Gastroesophageal sphincter (tissue), 3 donors: Measurements from ENCODE around the gene CARD16.

Source experiments
- EP300 ChIP-seq: sonication (generic); formaldehyde crosslinking; IDR thresholded peaks from one replicate; pipeline ENCODE4 v1.6.1; 2017; ENCODE audit warnings: antibody characterized with exemption, mild to moderate bottlenecking
- POLR2A ChIP-seq, 2 donors: fragments of 450-650 bp; IDR thresholded peaks; one replicate each; pipeline ENCODE4 v1.6.1; 2017; ENCODE audit warnings: antibody characterized with exemption in 2 of 2, mild to moderate bottlenecking in 2 of 2, moderate library complexity in 1 of 2
- POLR2AphosphoS5 ChIP-seq: sonication (generic); formaldehyde crosslinking; IDR thresholded peaks from one replicate; pipeline ENCODE4 v1.6.1; 2017; ENCODE audit warnings: antibody characterized with exemption
- TF ChIP-seq, protein P1 (sequence below), 4 experiments: fragments of 200-600 bp in 2 of 4; fragments of 450-650 bp in 2 of 4; sonication (generic) in 1 of 4; IDR thresholded peaks; one replicate each; pipeline ENCODE4 v1.5.1; 2017 to 2019; ENCODE audit warnings: antibody characterized with exemption in 4 of 4, mild to moderate bottlenecking in 2 of 4, moderate library complexity in 2 of 4

DNA sequence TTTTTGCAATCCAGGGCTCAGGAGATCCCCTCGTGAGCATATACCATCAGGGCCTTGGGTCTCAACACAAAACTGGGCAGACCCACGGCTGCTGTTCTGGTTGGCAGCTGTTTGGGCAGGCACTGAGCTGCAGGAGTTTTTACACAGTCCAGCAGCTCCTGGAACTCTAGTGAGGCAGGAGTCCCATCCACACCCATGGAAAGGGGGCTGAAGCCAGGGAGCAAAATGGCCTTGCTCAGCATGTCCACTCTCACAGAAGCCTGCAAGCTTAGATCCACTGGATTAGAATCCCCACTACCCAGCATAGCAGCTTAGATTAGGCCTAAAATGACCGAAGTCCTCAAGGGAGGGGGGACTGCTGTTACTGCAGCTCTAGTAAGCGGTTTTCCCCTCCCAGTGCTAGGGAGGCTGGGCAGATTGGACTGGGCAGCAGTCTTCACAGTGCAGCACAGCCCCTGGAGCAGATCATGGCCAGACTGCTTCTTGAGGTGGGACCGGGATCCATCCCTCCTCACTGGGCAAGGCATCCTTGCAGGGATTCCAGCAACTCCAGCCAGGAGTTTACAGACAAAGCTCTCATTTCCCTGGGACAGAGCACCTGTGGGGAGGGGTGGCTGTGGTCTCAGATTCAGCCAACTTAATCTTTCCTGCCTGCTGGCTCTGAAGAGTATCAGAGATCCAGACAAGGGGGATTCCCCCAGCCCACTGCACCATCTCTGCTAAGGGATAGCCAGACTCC lies 36.4 kb upstream of the CARD16 start:
- TF ChIP-seq, protein P1, sequence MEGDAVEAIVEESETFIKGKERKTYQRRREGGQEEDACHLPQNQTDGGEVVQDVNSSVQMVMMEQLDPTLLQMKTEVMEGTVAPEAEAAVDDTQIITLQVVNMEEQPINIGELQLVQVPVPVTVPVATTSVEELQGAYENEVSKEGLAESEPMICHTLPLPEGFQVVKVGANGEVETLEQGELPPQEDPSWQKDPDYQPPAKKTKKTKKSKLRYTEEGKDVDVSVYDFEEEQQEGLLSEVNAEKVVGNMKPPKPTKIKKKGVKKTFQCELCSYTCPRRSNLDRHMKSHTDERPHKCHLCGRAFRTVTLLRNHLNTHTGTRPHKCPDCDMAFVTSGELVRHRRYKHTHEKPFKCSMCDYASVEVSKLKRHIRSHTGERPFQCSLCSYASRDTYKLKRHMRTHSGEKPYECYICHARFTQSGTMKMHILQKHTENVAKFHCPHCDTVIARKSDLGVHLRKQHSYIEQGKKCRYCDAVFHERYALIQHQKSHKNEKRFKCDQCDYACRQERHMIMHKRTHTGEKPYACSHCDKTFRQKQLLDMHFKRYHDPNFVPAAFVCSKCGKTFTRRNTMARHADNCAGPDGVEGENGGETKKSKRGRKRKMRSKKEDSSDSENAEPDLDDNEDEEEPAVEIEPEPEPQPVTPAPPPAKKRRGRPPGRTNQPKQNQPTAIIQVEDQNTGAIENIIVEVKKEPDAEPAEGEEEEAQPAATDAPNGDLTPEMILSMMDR (IDR thresholded peaks at IDR 0.05): no peak
- TF ChIP-seq POLR2A (IDR thresholded peaks at IDR 0.05): no peak
- TF ChIP-seq POLR2AphosphoS5: no peak
- TF ChIP-seq EP300: no peak
